ENCODE data around the gene SLC25A42. TPM values are rescaled to one million over a fixed set of nuclear protein-coding genes. Genes with fewer than 3 reads are reported as not detected.
A peak's percentile ranks its signal among the peaks of the same experiment; 100 is the strongest.

SLC25A42 gene
- polyA plus RNA-seq, 1 donor: 12.9 TPM

- Histone ChIP-seq H3K36me3 (ENCODE audit: control insufficient read depth, insufficient read depth, low read length) (peaks cover 56% of the 10 kb centered on the region), H3K9me3 (ENCODE audit: control insufficient read depth, low read depth, low read length) (no peaks in the 10 kb centered on the region), H3K4me3 (ENCODE audit: low read length) (no peak overlapping the region), H3K27me3 (ENCODE audit: control insufficient read depth, insufficient read depth, low read length) (no peaks in the 10 kb centered on the region), H3K27ac (ENCODE audit: low read length) (no peak overlapping the region), H3K4me1 (ENCODE audit: control insufficient read depth, insufficient read depth, low read length) (no peaks in the 10 kb centered on the region)
- no peak for DNase-seq
- 100% methylated on average over 2 of the region's 4 CpGs for WGBS (ENCODE audit: insufficient coverage, low lambda C conversion rate)
These were observed 13.7 kb upstream of the SLC25A42 start for GRCh38 chr19:19050104-19050503.

GRCh38 chr19:19050731-19051130 lies 13.1 kb upstream of the SLC25A42 start:
- Histone ChIP-seq H3K36me3 (ENCODE audit: control insufficient read depth, insufficient read depth, low read length) (peaks cover 62% of the 10 kb centered on the region), H3K27me3 (ENCODE audit: control insufficient read depth, insufficient read depth, low read length) (no peaks in the 10 kb centered on the region), H3K27ac (ENCODE audit: low read length) (no peak overlapping the region), H3K4me3 (ENCODE audit: low read length) (no peak overlapping the region), H3K9me3 (ENCODE audit: control insufficient read depth, low read depth, low read length) (no peaks in the 10 kb centered on the region), H3K4me1 (ENCODE audit: control insufficient read depth, insufficient read depth, low read length) (no peaks in the 10 kb centered on the region)
- no CpG with 5 or more reads among the region's 2 CpGs for WGBS (ENCODE audit: insufficient coverage, low lambda C conversion rate)
- no peak for DNase-seq

GRCh38 chr19:19051478-19052213 lies 12.1 kb upstream of the SLC25A42 start:
- peaks cover 65% of the 10 kb centered on the region for H3K36me3 ChIP-seq (ENCODE audit: control insufficient read depth, insufficient read depth, low read length)
- H3K4me1 ChIP-seq (ENCODE audit: control insufficient read depth, insufficient read depth, low read length): no peaks in the 10 kb centered on the region
- no CpG with 5 or more reads among the region's 20 CpGs for WGBS (ENCODE audit: insufficient coverage, low lambda C conversion rate)
- H3K4me3 ChIP-seq (ENCODE audit: low read length): no peak overlapping the region
- H3K27me3 ChIP-seq (ENCODE audit: control insufficient read depth, insufficient read depth, low read length): no peaks in the 10 kb centered on the region
- no peak overlapping the region for H3K27ac ChIP-seq (ENCODE audit: low read length)
- DNase-seq: no peak
- no peaks in the 10 kb centered on the region for H3K9me3 ChIP-seq (ENCODE audit: control insufficient read depth, low read depth, low read length)

DNA sequence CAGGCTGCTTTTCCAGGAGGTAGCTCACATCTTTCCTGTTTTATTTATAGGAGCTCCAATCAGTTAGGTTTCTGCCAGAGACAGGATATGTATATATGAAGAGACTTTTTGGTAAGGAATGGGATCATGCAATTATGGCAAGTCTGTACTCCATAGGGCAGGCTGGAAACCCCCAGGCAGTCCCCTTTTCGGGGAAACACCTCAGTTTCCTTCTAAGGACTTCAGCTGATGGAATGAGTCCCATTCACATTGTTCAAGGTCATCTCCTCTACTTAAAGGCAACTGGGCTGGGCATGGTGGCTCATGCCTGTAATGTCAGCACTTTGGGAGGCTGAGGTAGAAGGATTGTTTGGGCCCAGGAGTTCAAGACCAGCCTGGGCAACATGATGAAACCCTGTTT lies 10.9 kb upstream of the SLC25A42 start:
- no CpG with 5 or more reads among the region's 1 CpG for WGBS (ENCODE audit: insufficient coverage, low lambda C conversion rate)
- H3K27ac ChIP-seq (ENCODE audit: low read length): no peak overlapping the region
- no peaks in the 10 kb centered on the region for H3K27me3 ChIP-seq (ENCODE audit: control insufficient read depth, insufficient read depth, low read length)
- no peak for DNase-seq
- H3K4me3 ChIP-seq (ENCODE audit: low read length): no peak overlapping the region
- H3K36me3 ChIP-seq (ENCODE audit: control insufficient read depth, insufficient read depth, low read length): peaks cover 69% of the 10 kb centered on the region
- H3K9me3 ChIP-seq (ENCODE audit: control insufficient read depth, low read depth, low read length): no peaks in the 10 kb centered on the region
- peaks cover 4% of the 10 kb centered on the region for H3K4me1 ChIP-seq (ENCODE audit: control insufficient read depth, insufficient read depth, low read length)

- Histone ChIP-seq H3K27me3 (ENCODE audit: control insufficient read depth, insufficient read depth, low read length) (no peaks in the 10 kb centered on the region), H3K36me3 (ENCODE audit: control insufficient read depth, insufficient read depth, low read length) (peaks cover 75% of the 10 kb centered on the region), H3K9me3 (ENCODE audit: control insufficient read depth, low read depth, low read length) (no peaks in the 10 kb centered on the region), H3K4me1 (ENCODE audit: control insufficient read depth, insufficient read depth, low read length) (peaks cover 6% of the 10 kb centered on the region), H3K4me3 (ENCODE audit: low read length) (no peak overlapping the region), H3K27ac (ENCODE audit: low read length) (no peak overlapping the region)
- peak; percentile 35 to 59 for DNase-seq
- no CpG with 5 or more reads among the region's 25 CpGs for WGBS (ENCODE audit: insufficient coverage, low lambda C conversion rate)
These were observed 10.1 kb upstream of the SLC25A42 start for GRCh38 chr19:19053508-19054314.

DNA sequence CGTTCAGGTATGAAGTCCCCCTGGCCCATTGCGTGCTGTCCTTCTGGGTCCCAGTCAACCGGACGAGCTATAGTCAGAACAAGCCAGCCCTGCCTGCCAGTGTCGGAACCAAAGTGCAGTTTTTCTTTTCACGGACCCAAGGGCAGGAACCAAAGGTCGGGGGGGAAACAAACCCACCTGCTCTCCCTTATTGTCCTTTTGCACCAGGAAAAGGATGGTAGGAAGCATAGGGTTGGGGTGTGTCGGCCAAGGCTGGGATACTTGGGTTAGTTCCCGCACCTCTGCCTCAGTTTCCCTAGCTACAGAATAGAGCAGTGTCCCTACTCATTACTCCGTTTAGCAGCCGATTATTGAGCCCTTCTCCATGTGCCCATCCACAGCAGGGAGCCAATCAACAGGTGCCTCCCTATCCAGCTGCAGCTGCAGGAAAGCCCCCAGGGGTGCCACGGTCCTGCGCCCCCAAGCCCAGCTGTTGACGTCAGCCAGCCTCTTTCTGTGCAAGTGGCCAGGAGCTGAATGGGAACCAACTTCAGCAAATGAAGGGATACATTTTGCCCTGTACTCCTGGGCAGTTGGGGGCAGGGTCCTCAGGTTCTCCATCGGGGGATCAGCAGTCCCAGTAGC lies 9.4 kb upstream of the SLC25A42 start:
- Histone ChIP-seq H3K9me3 (ENCODE audit: control insufficient read depth, low read depth, low read length) (no peaks in the 10 kb centered on the region), H3K4me1 (ENCODE audit: control insufficient read depth, insufficient read depth, low read length) (peaks cover 6% of the 10 kb centered on the region), H3K27me3 (ENCODE audit: control insufficient read depth, insufficient read depth, low read length) (no peaks in the 10 kb centered on the region), H3K4me3 (ENCODE audit: low read length) (no peak overlapping the region), H3K27ac (ENCODE audit: low read length) (no peak overlapping the region), H3K36me3 (ENCODE audit: control insufficient read depth, insufficient read depth, low read length) (peaks cover 80% of the 10 kb centered on the region)
- WGBS (ENCODE audit: insufficient coverage, low lambda C conversion rate): no CpG with 5 or more reads among the region's 15 CpGs
- DNase-seq: no peak

- Histone ChIP-seq H3K36me3 (ENCODE audit: control insufficient read depth, insufficient read depth, low read length) (peaks cover 81% of the 10 kb centered on the region), H3K27ac (ENCODE audit: low read length) (no peak overlapping the region), H3K9me3 (ENCODE audit: control insufficient read depth, low read depth, low read length) (no peaks in the 10 kb centered on the region), H3K4me1 (ENCODE audit: control insufficient read depth, insufficient read depth, low read length) (peaks cover 6% of the 10 kb centered on the region), H3K27me3 (ENCODE audit: control insufficient read depth, insufficient read depth, low read length) (no peaks in the 10 kb centered on the region), H3K4me3 (ENCODE audit: low read length) (no peak overlapping the region)
- no peak for DNase-seq
- no CpG with 5 or more reads among the region's 19 CpGs for WGBS (ENCODE audit: insufficient coverage, low lambda C conversion rate)
These were observed 8.8 kb upstream of the SLC25A42 start for GRCh38 chr19:19054939-19055440.

DNA sequence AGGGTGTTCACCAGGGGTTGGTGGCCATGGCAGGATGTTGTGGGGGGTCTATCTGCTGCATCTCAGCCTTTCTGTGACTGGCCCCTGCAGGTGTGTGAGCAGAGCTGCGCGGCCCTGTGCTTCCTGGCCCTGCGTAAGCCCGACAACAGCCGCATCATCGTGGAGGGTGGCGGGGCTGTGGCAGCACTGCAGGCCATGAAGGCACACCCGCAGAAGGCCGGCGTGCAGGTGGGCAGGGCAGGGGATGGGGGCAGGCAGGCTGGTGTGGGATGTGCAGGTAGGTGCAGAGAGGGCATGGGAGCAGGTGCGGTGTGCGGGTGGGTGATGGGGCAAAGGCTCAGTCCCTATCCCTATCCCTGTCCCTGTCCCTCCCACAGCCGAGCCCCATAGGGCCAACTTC lies 8.1 kb upstream of the SLC25A42 start:
- no peak overlapping the region for H3K4me3 ChIP-seq (ENCODE audit: low read length)
- H3K36me3 ChIP-seq (ENCODE audit: control insufficient read depth, insufficient read depth, low read length): peaks cover 79% of the 10 kb centered on the region
- no peaks in the 10 kb centered on the region for H3K9me3 ChIP-seq (ENCODE audit: control insufficient read depth, low read depth, low read length)
- H3K27me3 ChIP-seq (ENCODE audit: control insufficient read depth, insufficient read depth, low read length): no peaks in the 10 kb centered on the region
- WGBS (ENCODE audit: insufficient coverage, low lambda C conversion rate): no CpG with 5 or more reads among the region's 13 CpGs
- peaks cover 6% of the 10 kb centered on the region for H3K4me1 ChIP-seq (ENCODE audit: control insufficient read depth, insufficient read depth, low read length)
- H3K27ac ChIP-seq (ENCODE audit: low read length): no peak overlapping the region
- DNase-seq: no peak

DNA sequence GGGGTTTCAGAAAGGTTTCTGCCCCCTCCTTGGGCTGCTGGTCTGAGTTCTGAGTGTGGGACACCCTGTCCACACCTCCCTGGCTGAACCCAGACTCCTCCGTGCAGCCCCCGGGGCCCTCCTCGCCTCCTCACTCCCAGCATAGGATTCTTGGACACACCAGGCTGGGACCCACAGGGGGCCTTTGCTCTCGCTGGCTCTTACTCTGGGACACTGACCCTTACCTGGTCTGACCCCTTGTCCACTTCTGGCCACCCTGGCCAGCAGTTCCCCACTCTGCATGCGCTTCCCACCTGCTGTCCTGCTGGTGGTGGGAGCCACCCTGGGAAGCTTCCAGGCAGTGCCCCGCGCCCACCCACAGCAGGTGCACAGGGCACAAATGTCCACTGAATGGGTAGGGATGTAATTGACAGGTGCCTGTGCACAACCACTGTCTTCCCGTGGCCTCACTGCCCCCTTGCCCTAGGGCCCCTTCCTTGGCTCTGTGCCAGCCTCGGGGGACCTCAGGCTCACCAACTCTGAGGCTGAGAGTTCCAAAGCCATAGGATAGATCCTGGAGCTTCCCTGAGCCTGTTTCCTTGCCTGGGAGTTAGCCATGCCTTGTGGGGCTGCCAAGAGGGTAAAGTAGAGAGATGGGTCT lies 7.0 kb upstream of the SLC25A42 start:
- no peak for DNase-seq
- H3K36me3 ChIP-seq (ENCODE audit: control insufficient read depth, insufficient read depth, low read length): peaks cover 69% of the 10 kb centered on the region
- no peak overlapping the region for H3K4me3 ChIP-seq (ENCODE audit: low read length)
- H3K27me3 ChIP-seq (ENCODE audit: control insufficient read depth, insufficient read depth, low read length): no peaks in the 10 kb centered on the region
- no peak overlapping the region for H3K27ac ChIP-seq (ENCODE audit: low read length)
- WGBS (ENCODE audit: insufficient coverage, low lambda C conversion rate): no CpG with 5 or more reads among the region's 9 CpGs
- H3K9me3 ChIP-seq (ENCODE audit: control insufficient read depth, low read depth, low read length): no peaks in the 10 kb centered on the region
- H3K4me1 ChIP-seq (ENCODE audit: control insufficient read depth, insufficient read depth, low read length): peaks cover 6% of the 10 kb centered on the region

- H3K27me3 ChIP-seq (ENCODE audit: control insufficient read depth, insufficient read depth, low read length): no peaks in the 10 kb centered on the region
- no peak for DNase-seq
- no peak overlapping the region for H3K27ac ChIP-seq (ENCODE audit: low read length)
- WGBS (ENCODE audit: insufficient coverage, low lambda C conversion rate): no CpG with 5 or more reads among the region's 13 CpGs
- H3K9me3 ChIP-seq (ENCODE audit: control insufficient read depth, low read depth, low read length): no peaks in the 10 kb centered on the region
- H3K4me1 ChIP-seq (ENCODE audit: control insufficient read depth, insufficient read depth, low read length): peaks cover 6% of the 10 kb centered on the region
- peaks cover 64% of the 10 kb centered on the region for H3K36me3 ChIP-seq (ENCODE audit: control insufficient read depth, insufficient read depth, low read length)
- no peak overlapping the region for H3K4me3 ChIP-seq (ENCODE audit: low read length)
These were observed 6.5 kb upstream of the SLC25A42 start for GRCh38 chr19:19057317-19057716.
